ENCODE data around the gene SPOUT1.

DNA sequence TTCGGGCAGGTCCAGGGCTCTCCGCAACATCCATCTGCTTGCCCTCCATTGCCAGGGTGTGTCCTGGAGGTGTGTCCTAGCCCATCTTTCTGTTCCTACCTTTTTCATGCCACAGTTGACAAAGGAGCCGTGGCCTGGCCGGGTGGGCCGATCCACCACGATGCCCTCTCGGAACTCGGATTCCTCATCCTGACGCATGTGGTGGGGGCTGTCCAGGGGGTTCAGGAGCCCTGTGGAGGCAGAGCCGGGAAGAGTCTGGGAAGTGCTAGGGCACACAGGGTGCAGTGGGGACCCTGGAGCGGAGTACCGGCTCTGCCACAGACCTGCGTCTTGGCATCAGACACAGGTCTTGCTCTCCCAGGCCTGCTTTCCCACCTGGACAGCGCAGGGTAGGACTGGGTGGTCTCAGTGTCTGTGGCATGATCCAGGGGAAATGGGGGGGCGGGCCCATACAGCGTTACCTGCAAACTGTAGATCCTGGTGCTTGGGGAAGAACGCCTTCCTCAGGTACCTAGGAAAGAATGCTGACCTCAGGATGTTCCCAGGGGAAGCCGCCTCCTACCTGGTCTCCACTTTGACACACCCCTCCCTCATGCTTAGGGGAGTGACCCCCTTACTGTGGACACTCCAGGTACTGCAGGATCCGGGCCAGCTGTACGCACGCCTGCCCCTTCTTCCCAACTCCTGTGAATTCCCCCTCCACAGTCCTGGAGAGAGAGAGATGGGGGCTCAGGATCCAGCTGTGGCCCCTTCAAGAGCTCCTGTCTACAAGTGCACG lies 3.5 kb downstream of the SPOUT1 start:
- TF ChIP-seq CTCF (conservative IDR thresholded peaks at IDR 0.05; ENCODE audit: low read length) (no peak), EZH2phosphoT487 (IDR thresholded peaks at IDR 0.05; ENCODE audit: borderline replicate concordance, low read depth, low read length) (no peak)

All from OCI-LY7 (cell line).